Neural cell (in vitro differentiated cells): ENCODE data around the gene FOXL3.

Experiments
- CTCF ChIP-seq: fragments of 450-650 bp; IDR thresholded peaks from 2 replicates; pipeline ENCODE4 v1.5.1; 2014; ENCODE audit warnings: antibody characterized with exemption, mild to moderate bottlenecking, moderate library complexity; ENCODE audit not compliant: poor library complexity, severe bottlenecking
- EP300 ChIP-seq: fragments of 450-650 bp; conservative IDR thresholded peaks from 2 replicates; pipeline ENCODE4 v1.6.1; 2014; ENCODE audit warnings: antibody characterized with exemption, mild to moderate bottlenecking, moderate library complexity; ENCODE audit not compliant: poor library complexity, severe bottlenecking
- EZH2 ChIP-seq: fragments of 200-600, 300-800 bp; shearing (Covaris generic), sonication (generic); IDR thresholded peaks from 2 replicates; pipeline ENCODE4 v1.6.1; 2014; ENCODE audit warnings: antibody characterized with exemption, low read length, borderline replicate concordance, mild to moderate bottlenecking; ENCODE audit not compliant: insufficient read depth, poor library complexity, severe bottlenecking
- MXI1 ChIP-seq: fragments of 450-650 bp; conservative IDR thresholded peaks from 2 replicates; pipeline ENCODE4 v1.6.1; 2014; ENCODE audit warnings: antibody characterized with exemption, mild to moderate bottlenecking; ENCODE audit not compliant: poor library complexity, severe bottlenecking
- POLR2AphosphoS5 ChIP-seq: IDR thresholded peaks from 2 replicates; pipeline ENCODE4 v1.6.1; 2012
- RAD21 ChIP-seq: fragments of 450-650 bp; conservative IDR thresholded peaks from 2 replicates; pipeline ENCODE4 v1.6.1; 2014; ENCODE audit warnings: antibody characterized with exemption, mild to moderate bottlenecking, moderate library complexity
- REST ChIP-seq: IDR thresholded peaks from 2 replicates; pipeline ENCODE4 v1.6.1; 2012; ENCODE audit warnings: borderline replicate concordance
- SMC3 ChIP-seq: fragments of 450-650 bp; conservative IDR thresholded peaks from 2 replicates; pipeline ENCODE4 v1.6.1; 2014; ENCODE audit warnings: antibody characterized with exemption, mild to moderate bottlenecking, moderate library complexity; ENCODE audit not compliant: poor library complexity
- TAF1 ChIP-seq: IDR thresholded peaks from 2 replicates; pipeline ENCODE4 v1.6.1; 2012; ENCODE audit warnings: low read depth

GRCh38 chr7:289756-290553 lies at the start of gene FOXL3:
- TF ChIP-seq CTCF = no peak
- no peak for TF ChIP-seq EZH2
- TF ChIP-seq TAF1 = no peak
- no peak for TF ChIP-seq RAD21
- TF ChIP-seq REST = no peak
- no peak for TF ChIP-seq EP300
- no peak for TF ChIP-seq SMC3
- TF ChIP-seq MXI1 = no peak
- no peak for TF ChIP-seq POLR2AphosphoS5
